HUES6 (cell line): Measurements from ENCODE around the gene PRDM16.

ENCODE experiments used
- H3K27ac ChIP-seq: 2 replicates; pipeline ENCODE4 v1.7.0; 2013; ENCODE audit warnings: low read depth, mild to moderate bottlenecking, low read length, inconsistent platforms
- H3K27me3 ChIP-seq: 2 replicates; pipeline ENCODE4 v1.6.1; 2013; ENCODE audit warnings: low read length; ENCODE audit not compliant: control insufficient read depth, insufficient read depth
- H3K36me3 ChIP-seq: 2 replicates; pipeline ENCODE4 v1.6.1; 2013; ENCODE audit warnings: low read length; ENCODE audit not compliant: control insufficient read depth, insufficient read depth
- H3K4me1 ChIP-seq: 2 replicates; pipeline ENCODE4 v1.6.1; 2013; ENCODE audit warnings: low read length; ENCODE audit not compliant: control insufficient read depth, insufficient read depth
- H3K4me3 ChIP-seq: 2 replicates; pipeline ENCODE4 v1.5.1; 2013; ENCODE audit warnings: low read depth, low read length
- H3K9ac ChIP-seq: one replicate; pipeline ENCODE4 v1.6.1; 2013; ENCODE audit warnings: mild to moderate bottlenecking, low read length
- H3K9me3 ChIP-seq: 2 replicates; pipeline ENCODE4 v1.6.1; 2013; ENCODE audit warnings: low read depth, low read length; ENCODE audit not compliant: control insufficient read depth, insufficient read depth

The PRDM16 gene

GRCh38 chr1:3040004-3040403 is 29.0 kb upstream of the PRDM16 start:
- Histone ChIP-seq H3K9me3 (no peaks in the 10 kb centered on the region), H3K36me3 (no peaks in the 10 kb centered on the region), H3K9ac (no peak overlapping the region), H3K4me1 (no peaks in the 10 kb centered on the region; the same call in 1 of the 2 replicates), H3K27me3 (peaks cover 15% of the 10 kb centered on the region; the same call in 1 of the 2 replicates), H3K4me3 (no peak overlapping the region), H3K27ac (no peak overlapping the region)

GRCh38 chr1:3042481-3042880 is 26.5 kb upstream of the PRDM16 start:
- Histone ChIP-seq H3K4me1 (no peaks in the 10 kb centered on the region), H3K27ac (no peak overlapping the region), H3K4me3 (no peak overlapping the region), H3K9ac (no peak overlapping the region), H3K9me3 (no peaks in the 10 kb centered on the region), H3K36me3 (no peaks in the 10 kb centered on the region), H3K27me3 (peaks cover 10% of the 10 kb centered on the region; the same call in 1 of the 2 replicates)

- no peaks in the 10 kb centered on the region for H3K4me1 ChIP-seq
- no peaks in the 10 kb centered on the region for H3K9me3 ChIP-seq
- H3K36me3 ChIP-seq, result no peaks in the 10 kb centered on the region
- H3K4me3 ChIP-seq, result no peak overlapping the region
- peaks cover 24% of the 10 kb centered on the region for H3K27me3 ChIP-seq
- no peak overlapping the region for H3K27ac ChIP-seq
- H3K9ac ChIP-seq, result no peak overlapping the region
These were observed 19.8 kb upstream of the PRDM16 start for GRCh38 chr1:3049164-3049563.

- H3K27me3 ChIP-seq, result peaks cover 29% of the 10 kb centered on the region
- H3K4me1 ChIP-seq, result no peaks in the 10 kb centered on the region
- H3K9ac ChIP-seq, result no peak overlapping the region
- no peak overlapping the region for H3K4me3 ChIP-seq
- H3K27ac ChIP-seq, result no peak overlapping the region
- H3K9me3 ChIP-seq, result no peaks in the 10 kb centered on the region
- H3K36me3 ChIP-seq, result no peaks in the 10 kb centered on the region
These were observed 19.1 kb upstream of the PRDM16 start for GRCh38 chr1:3049905-3050304.

GRCh38 chr1:3050603-3051002 is 18.4 kb upstream of the PRDM16 start:
- Histone ChIP-seq H3K4me3 (no peak overlapping the region), H3K9me3 (no peaks in the 10 kb centered on the region), H3K4me1 (no peaks in the 10 kb centered on the region), H3K27me3 (peaks cover 29% of the 10 kb centered on the region), H3K36me3 (no peaks in the 10 kb centered on the region), H3K27ac (no peak overlapping the region), H3K9ac (no peak overlapping the region)

- H3K36me3 ChIP-seq, result no peaks in the 10 kb centered on the region
- no peak overlapping the region for H3K27ac ChIP-seq
- H3K4me3 ChIP-seq, result no peak overlapping the region
- no peaks in the 10 kb centered on the region for H3K9me3 ChIP-seq
- no peak overlapping the region for H3K9ac ChIP-seq
- peaks cover 35% of the 10 kb centered on the region for H3K27me3 ChIP-seq
- H3K4me1 ChIP-seq, result no peaks in the 10 kb centered on the region
These were observed 17.4 kb upstream of the PRDM16 start for GRCh38 chr1:3051270-3052268.

GRCh38 chr1:3052501-3052900 is 16.5 kb upstream of the PRDM16 start:
- no peaks in the 10 kb centered on the region for H3K4me1 ChIP-seq
- H3K4me3 ChIP-seq, result no peak overlapping the region
- H3K27me3 ChIP-seq, result peaks cover 44% of the 10 kb centered on the region
- H3K9me3 ChIP-seq, result no peaks in the 10 kb centered on the region
- H3K9ac ChIP-seq, result no peak overlapping the region
- H3K36me3 ChIP-seq, result no peaks in the 10 kb centered on the region
- no peak overlapping the region for H3K27ac ChIP-seq

- peaks cover 54% of the 10 kb centered on the region for H3K27me3 ChIP-seq
- no peak overlapping the region for H3K27ac ChIP-seq
- no peaks in the 10 kb centered on the region for H3K9me3 ChIP-seq
- no peaks in the 10 kb centered on the region for H3K36me3 ChIP-seq
- no peaks in the 10 kb centered on the region for H3K4me1 ChIP-seq
- H3K4me3 ChIP-seq, result no peak overlapping the region
- H3K9ac ChIP-seq, result no peak overlapping the region
These were observed 15.5 kb upstream of the PRDM16 start for GRCh38 chr1:3053366-3053980.

GRCh38 chr1:3053986-3054385 is 15.0 kb upstream of the PRDM16 start:
- Histone ChIP-seq H3K9me3 (no peaks in the 10 kb centered on the region), H3K27me3 (peaks cover 56% of the 10 kb centered on the region), H3K27ac (no peak overlapping the region), H3K4me3 (no peak overlapping the region), H3K9ac (no peak overlapping the region), H3K4me1 (no peaks in the 10 kb centered on the region), H3K36me3 (no peaks in the 10 kb centered on the region)

GRCh38 chr1:3054474-3054873 is 14.5 kb upstream of the PRDM16 start:
- Histone ChIP-seq H3K4me1 (no peaks in the 10 kb centered on the region), H3K27me3 (peaks cover 57% of the 10 kb centered on the region), H3K4me3 (no peak overlapping the region), H3K9ac (no peak overlapping the region), H3K27ac (no peak overlapping the region), H3K9me3 (no peaks in the 10 kb centered on the region), H3K36me3 (no peaks in the 10 kb centered on the region)

GRCh38 chr1:3055051-3055450 is 14.0 kb upstream of the PRDM16 start:
- Histone ChIP-seq H3K27ac (no peak overlapping the region), H3K36me3 (no peaks in the 10 kb centered on the region), H3K4me3 (no peak overlapping the region), H3K27me3 (peaks cover 62% of the 10 kb centered on the region), H3K9ac (no peak overlapping the region), H3K9me3 (no peaks in the 10 kb centered on the region), H3K4me1 (no peaks in the 10 kb centered on the region)
